Tibial nerve (tissue), 4 donors: ENCODE measurements around the gene CD180. TPM values are rescaled to one million over a fixed set of nuclear protein-coding genes. Genes with fewer than 3 reads are reported as not detected.

Source experiments
- DNase-seq, 2 donors: peaks; one replicate each; pipeline ENCODE4 v3.0.0-alpha.2; 2019; ENCODE audit warnings: low spot score in 2 of 2
- H3K27ac ChIP-seq, 4 donors: fragments of 200-600 bp; sonication (generic) in 3 of 4; one replicate each; pipeline ENCODE4 v1.5.1; 2017 to 2019; ENCODE audit warnings: mild to moderate bottlenecking in 1 of 4
- H3K27me3 ChIP-seq, 2 donors: fragments of 200-600 bp; sonication (generic) in 1 of 2; one replicate each; pipeline versions ENCODE4 v1.5.1 to v1.6.0; 2017 to 2019
- H3K36me3 ChIP-seq, 3 donors: fragments of 200-600 bp; sonication (generic); one replicate each; pipeline ENCODE4 v1.5.1; 2018 to 2019
- H3K4me1 ChIP-seq, 4 donors: fragments of 200-600 bp; sonication (generic) in 3 of 4; one replicate each; pipeline ENCODE4 v1.5.1; 2017 to 2019
- H3K4me3 ChIP-seq, 4 donors: fragments of 200-600 bp; sonication (generic) in 3 of 4; one replicate each; pipeline ENCODE4 v1.5.1; 2017 to 2019; ENCODE audit warnings: mild to moderate bottlenecking in 1 of 4, moderate library complexity in 1 of 4
- H3K9me3 ChIP-seq, 4 donors: fragments of 200-600 bp; sonication (generic) in 3 of 4; one replicate each; pipeline ENCODE4 v1.5.1; 2017 to 2019
- EP300 ChIP-seq, 2 donors: sonication (generic); formaldehyde crosslinking; IDR thresholded peaks; one replicate each; pipeline ENCODE4 v1.6.1; 2017; ENCODE audit warnings: antibody characterized with exemption in 2 of 2, mild to moderate bottlenecking in 1 of 2
- POLR2A ChIP-seq, 2 donors: fragments of 450-650 bp; IDR thresholded peaks; one replicate each; pipeline ENCODE4 v1.6.1; 2017; ENCODE audit warnings: antibody characterized with exemption in 2 of 2, mild to moderate bottlenecking in 2 of 2, moderate library complexity in 2 of 2
- WGBS, 2 donors: methylation state at CpG; one replicate each; pipeline ENCODE4 v1.1.5; 2018; 5-methylcytosine and 5-hydroxymethylcytosine counted together
- total RNA-seq, 4 donors: library from RNA; depleted of rRNA; stranded (reverse); fragments of >200 nt; gene quantifications; one replicate each; pipeline ENCODE4 v1.1.0, GENCODE V29; 2016
- TF ChIP-seq, protein P1 (sequence below), 5 experiments: fragments of 200-600 bp in 3 of 5; fragments of 450-650 bp in 2 of 5; sonication (generic) in 3 of 5; IDR thresholded peaks; one replicate each; pipeline ENCODE4 v1.5.1; 2016 to 2019; ENCODE audit warnings: antibody characterized with exemption in 5 of 5, mild to moderate bottlenecking in 3 of 5, moderate library complexity in 2 of 5

The CD180 gene
- total RNA-seq, 4 donors from 2014 or later: 0.21 to 2.7 (median 0.52) TPM

DNA sequence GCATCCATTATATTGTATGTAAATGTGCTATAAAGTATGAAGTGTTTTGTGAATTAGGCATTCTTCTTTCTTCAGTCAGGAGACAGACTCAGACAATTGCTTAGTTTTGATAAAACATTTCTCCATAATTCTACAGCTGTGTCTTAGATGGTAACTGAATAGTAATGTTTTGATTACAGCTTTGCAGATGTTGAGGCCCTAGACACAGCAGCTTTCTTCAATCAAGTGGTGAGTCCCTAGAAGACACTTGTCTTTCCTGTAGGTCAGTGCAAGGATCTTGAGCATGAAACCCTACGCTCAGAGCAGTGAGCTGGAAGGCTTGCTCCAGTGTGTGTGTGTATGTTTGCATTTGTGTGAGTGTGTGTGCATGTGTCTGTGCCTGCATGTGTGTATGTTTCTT is 46.8 kb upstream of the CD180 start:
- Histone ChIP-seq H3K4me3 (no peak overlapping the region), H3K36me3 (no peaks in the 10 kb centered on the region), H3K27ac (no peak overlapping the region), H3K9me3 (no peaks in the 10 kb centered on the region), H3K4me1 (peaks cover 0 to 29% (median 12%) of the 10 kb centered on the region in 4 donors), H3K27me3 (no peaks in the 10 kb centered on the region)
- WGBS, 2 donors: 81 to 96% methylated on average over 1 of the region's 1 CpG
- no peak for DNase-seq
- TF ChIP-seq POLR2A (IDR thresholded peaks at IDR 0.05): no peak
- TF ChIP-seq, protein P1, sequence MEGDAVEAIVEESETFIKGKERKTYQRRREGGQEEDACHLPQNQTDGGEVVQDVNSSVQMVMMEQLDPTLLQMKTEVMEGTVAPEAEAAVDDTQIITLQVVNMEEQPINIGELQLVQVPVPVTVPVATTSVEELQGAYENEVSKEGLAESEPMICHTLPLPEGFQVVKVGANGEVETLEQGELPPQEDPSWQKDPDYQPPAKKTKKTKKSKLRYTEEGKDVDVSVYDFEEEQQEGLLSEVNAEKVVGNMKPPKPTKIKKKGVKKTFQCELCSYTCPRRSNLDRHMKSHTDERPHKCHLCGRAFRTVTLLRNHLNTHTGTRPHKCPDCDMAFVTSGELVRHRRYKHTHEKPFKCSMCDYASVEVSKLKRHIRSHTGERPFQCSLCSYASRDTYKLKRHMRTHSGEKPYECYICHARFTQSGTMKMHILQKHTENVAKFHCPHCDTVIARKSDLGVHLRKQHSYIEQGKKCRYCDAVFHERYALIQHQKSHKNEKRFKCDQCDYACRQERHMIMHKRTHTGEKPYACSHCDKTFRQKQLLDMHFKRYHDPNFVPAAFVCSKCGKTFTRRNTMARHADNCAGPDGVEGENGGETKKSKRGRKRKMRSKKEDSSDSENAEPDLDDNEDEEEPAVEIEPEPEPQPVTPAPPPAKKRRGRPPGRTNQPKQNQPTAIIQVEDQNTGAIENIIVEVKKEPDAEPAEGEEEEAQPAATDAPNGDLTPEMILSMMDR (IDR thresholded peaks at IDR 0.05): no peak
- no peak for TF ChIP-seq EP300 (IDR thresholded peaks at IDR 0.05)

DNA sequence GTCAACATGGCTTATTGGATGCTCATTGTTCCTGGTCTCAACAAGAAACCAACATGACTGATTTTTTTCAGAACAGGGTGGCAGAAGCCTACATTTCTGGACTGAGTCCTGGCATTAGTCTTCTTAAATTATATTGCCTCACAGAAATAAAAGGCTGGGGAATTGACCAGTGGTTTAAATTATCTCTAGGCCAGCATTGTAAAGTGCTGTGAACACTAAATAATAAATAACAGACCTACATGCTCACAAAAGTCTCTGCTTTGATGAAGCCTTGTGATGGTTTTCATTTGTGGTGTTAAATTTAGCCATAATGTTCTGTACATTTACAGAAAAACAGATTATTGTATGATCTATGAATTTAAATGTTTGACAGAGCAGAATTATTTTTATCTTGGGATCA is 44.7 kb upstream of the CD180 start:
- Histone ChIP-seq H3K27ac (no peak overlapping the region), H3K4me1 (peaks cover 0 to 14% (median 9%) of the 10 kb centered on the region in 4 donors), H3K36me3 (no peaks in the 10 kb centered on the region), H3K4me3 (no peak overlapping the region), H3K9me3 (no peaks in the 10 kb centered on the region), H3K27me3 (no peaks in the 10 kb centered on the region)
- DNase-seq: no peak
- TF ChIP-seq EP300 (IDR thresholded peaks at IDR 0.05) (no peak), POLR2A (IDR thresholded peaks at IDR 0.05) (no peak)
- TF ChIP-seq, protein P1 (IDR thresholded peaks at IDR 0.05): no peak

DNA sequence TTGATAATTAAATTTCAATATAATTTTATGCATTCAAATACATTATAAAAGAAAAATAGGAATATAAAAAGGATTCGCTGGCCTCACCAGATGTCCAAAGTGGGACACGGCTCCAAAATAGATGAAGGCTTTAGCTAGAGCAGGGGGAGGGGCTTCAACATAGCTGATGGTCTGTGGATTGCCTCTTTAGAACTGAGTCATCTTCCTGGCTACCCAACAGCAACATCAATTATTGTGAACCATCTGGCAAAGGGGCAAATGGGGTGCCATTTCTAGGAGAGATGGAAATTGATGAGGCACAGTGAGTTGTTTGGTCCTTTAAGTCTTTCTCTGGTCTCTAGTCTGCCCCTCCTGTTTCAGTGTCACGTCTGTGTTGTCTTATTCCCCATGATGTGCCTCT is 44.2 kb upstream of the CD180 start:
- no peak overlapping the region for H3K4me3 ChIP-seq
- H3K36me3 ChIP-seq: no peaks in the 10 kb centered on the region
- no peak overlapping the region for H3K27ac ChIP-seq
- H3K4me1 ChIP-seq: peaks cover 0 to 9% (median 5%) of the 10 kb centered on the region in 4 donors
- no peaks in the 10 kb centered on the region for H3K9me3 ChIP-seq
- no peak for DNase-seq
- TF ChIP-seq, protein P1 (IDR thresholded peaks at IDR 0.05): no peak
- TF ChIP-seq EP300 (IDR thresholded peaks at IDR 0.05) (no peak), POLR2A (IDR thresholded peaks at IDR 0.05) (no peak)
- WGBS, 2 donors: 90 to 92% methylated on average over 3 of the region's 3 CpGs
- no peaks in the 10 kb centered on the region for H3K27me3 ChIP-seq

DNA sequence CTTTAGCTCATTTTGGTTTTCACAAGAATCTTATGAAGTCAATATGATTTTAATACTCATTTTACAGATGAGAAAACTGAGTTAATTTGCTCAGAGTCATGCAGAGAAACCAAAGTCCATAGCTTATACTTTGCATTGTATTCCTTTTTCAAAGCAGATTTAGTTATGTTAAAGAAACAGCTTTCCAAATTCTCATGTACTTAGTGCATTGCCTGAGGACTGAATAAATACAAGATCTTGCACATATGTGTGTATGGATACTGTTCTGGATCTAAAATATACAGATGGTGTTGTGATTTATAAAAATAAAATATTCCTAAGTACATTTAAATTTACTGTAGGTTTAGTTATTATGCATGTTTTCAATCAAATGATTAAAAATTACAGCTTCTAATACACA is 43.5 kb upstream of the CD180 start:
- Histone ChIP-seq H3K27ac (no peak overlapping the region), H3K36me3 (no peaks in the 10 kb centered on the region), H3K4me1 (peaks cover 0 to 6% (median 2%) of the 10 kb centered on the region in 4 donors), H3K9me3 (no peaks in the 10 kb centered on the region), H3K27me3 (no peaks in the 10 kb centered on the region), H3K4me3 (no peak overlapping the region)
- no peak for DNase-seq
- TF ChIP-seq, protein P1 (IDR thresholded peaks at IDR 0.05): no peak
- TF ChIP-seq EP300 (IDR thresholded peaks at IDR 0.05) (no peak), POLR2A (IDR thresholded peaks at IDR 0.05) (no peak)

DNA sequence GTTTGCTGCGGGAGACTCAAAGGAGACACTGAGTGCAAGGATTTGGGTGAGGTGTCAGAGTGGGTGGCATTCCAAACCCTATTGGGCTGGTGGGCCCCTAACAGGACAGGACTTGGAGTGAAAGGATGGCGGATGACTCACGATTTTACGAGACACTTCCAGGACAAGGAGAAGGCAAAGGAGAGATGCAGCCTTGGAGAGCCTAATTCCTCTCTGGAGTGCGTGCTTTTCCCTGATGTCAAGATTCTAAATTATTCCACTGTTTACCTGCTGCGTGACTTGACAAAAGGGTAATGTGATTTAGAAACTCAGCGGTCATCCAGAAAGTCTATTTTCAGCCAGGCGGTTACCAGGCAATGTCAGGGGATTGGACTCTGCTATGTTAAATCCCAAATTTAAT is 41.6 kb upstream of the CD180 start:
- Histone ChIP-seq H3K27ac (no peak overlapping the region), H3K4me1 (peaks cover 0 to 19% (median 6%) of the 10 kb centered on the region in 4 donors), H3K4me3 (no peak overlapping the region), H3K9me3 (no peaks in the 10 kb centered on the region), H3K27me3 (no peaks in the 10 kb centered on the region), H3K36me3 (no peaks in the 10 kb centered on the region)
- no peak for TF ChIP-seq POLR2A (IDR thresholded peaks at IDR 0.05)
- TF ChIP-seq, protein P1 (IDR thresholded peaks at IDR 0.05): no peak
- no peak for TF ChIP-seq EP300 (IDR thresholded peaks at IDR 0.05)
- DNase-seq: no peak
- 91 to 93% methylated on average over 8 of the region's 8 CpGs for WGBS, 2 donors
